GM23338 (cell line): ENCODE results near the gene ORAI2. TPM values are rescaled to one million over a fixed set of nuclear protein-coding genes. Genes with fewer than 3 reads are reported as not detected.

Source experiments
- ETS1 ChIP-seq: IDR thresholded peaks from 2 replicates; pipeline ENCODE4 v1.6.1; 2016; ENCODE audit warnings: antibody characterized with exemption
- EZH2 ChIP-seq: fragments of 200-600 bp; sonication (generic); IDR thresholded peaks from one replicate; pipeline ENCODE4 v1.8.0; 2017; ENCODE audit warnings: antibody characterized with exemption, mild to moderate bottlenecking, low read depth; ENCODE audit not compliant: unreplicated experiment
- NANOG ChIP-seq: IDR thresholded peaks from 2 replicates; pipeline ENCODE4 v1.6.1; 2016; ENCODE audit warnings: antibody characterized with exemption, borderline replicate concordance
- REST ChIP-seq: IDR thresholded peaks from one replicate; pipeline ENCODE4 v1.6.1; 2018; ENCODE audit warnings: antibody characterized with exemption; ENCODE audit not compliant: unreplicated experiment
- ZNF331 ChIP-seq: fragments of 250-450 bp; sonication (Bioruptor Pico); IDR thresholded peaks from 2 replicates; pipeline ENCODE4 v1.5.0; 2020; ENCODE audit warnings: low read depth, mild to moderate bottlenecking, moderate library complexity
- ZNF462 ChIP-seq: fragments of 250-450 bp; sonication (Bioruptor Pico); IDR thresholded peaks from 2 replicates; pipeline ENCODE4 v1.5.0; 2020; ENCODE audit warnings: mild to moderate bottlenecking, moderate library complexity
- polyA plus RNA-seq: library from polyadenylated mRNA; unstranded; fragments of >200 nt; fragmentation: Nextera tagmentation; extraction: Ambion mirVana; gene quantifications from 2 replicates; pipeline ENCODE4 v1.2.1, GENCODE V29; 2016
- total RNA-seq: library from RNA; depleted of rRNA; stranded (reverse); fragments of >200 nt; shearing (Covaris generic); gene quantifications from 2 replicates; pipeline ENCODE4 v1.2.3, GENCODE V29; 2014

Gene ORAI2
- total and polyA plus RNA-seq, 2 experiments from 2014 or later = 6.6 to 33.8 TPM

- no peak for TF ChIP-seq ZNF462 (CRISPR knock-in tag)
- no peak for TF ChIP-seq EZH2
- TF ChIP-seq ETS1 = no peak
- TF ChIP-seq REST = no peak
- no peak for TF ChIP-seq ZNF331 (CRISPR knock-in tag)
- TF ChIP-seq NANOG = no peak
Measured at GRCh38 chr7:102471791-102472125, 38.4 kb downstream of the ORAI2 start (continued).
